Stomach smooth muscle (tissue), 2 donors: ENCODE measurements around the gene SLC13A2.
"Not testable (repeated sequence)": the region's sequence is repeated elsewhere in the genome, so short reads cannot be mapped to it uniquely, and the experiment has no call there.

Experiments
- H3K27ac ChIP-seq: one replicate; pipeline ENCODE4 v1.7.0; 2013; ENCODE audit warnings: mild to moderate bottlenecking, low read length, inconsistent platforms
- H3K27me3 ChIP-seq, 2 donors: one replicate each; pipeline ENCODE4 v1.7.0; 2013; ENCODE audit warnings: low read length in 2 of 2; ENCODE audit not compliant: insufficient read depth in 2 of 2, control insufficient read depth in 1 of 2
- H3K36me3 ChIP-seq, 2 donors: one replicate each; pipeline ENCODE4 v1.7.0; 2013; ENCODE audit warnings: low read length in 2 of 2; ENCODE audit not compliant: control insufficient read depth in 2 of 2, insufficient read depth in 2 of 2
- H3K4me1 ChIP-seq: one replicate; pipeline ENCODE4 v1.7.0; 2013; ENCODE audit warnings: low read length; ENCODE audit not compliant: control insufficient read depth, insufficient read depth
- H3K4me3 ChIP-seq, 2 donors: one replicate each; pipeline ENCODE4 v1.7.0; 2013; ENCODE audit warnings: low read length in 2 of 2
- H3K9ac ChIP-seq, 2 donors: one replicate each; pipeline ENCODE4 v1.7.0; 2013; ENCODE audit warnings: low read length in 2 of 2, mild to moderate bottlenecking in 1 of 2
- H3K9me3 ChIP-seq, 2 donors: one replicate each; pipeline ENCODE4 v1.7.0; 2013; ENCODE audit warnings: low read length in 2 of 2; ENCODE audit not compliant: control insufficient read depth in 2 of 2
- donor health status: healthy.
- donor health status: Pancreatic carcinoma.

SLC13A2 gene

GRCh38 chr17:28457890-28458289, 15.6 kb upstream of the SLC13A2 start:
- no peaks in the 10 kb centered on the region for H3K36me3 ChIP-seq
- no peaks in the 10 kb centered on the region for H3K4me1 ChIP-seq

DNA sequence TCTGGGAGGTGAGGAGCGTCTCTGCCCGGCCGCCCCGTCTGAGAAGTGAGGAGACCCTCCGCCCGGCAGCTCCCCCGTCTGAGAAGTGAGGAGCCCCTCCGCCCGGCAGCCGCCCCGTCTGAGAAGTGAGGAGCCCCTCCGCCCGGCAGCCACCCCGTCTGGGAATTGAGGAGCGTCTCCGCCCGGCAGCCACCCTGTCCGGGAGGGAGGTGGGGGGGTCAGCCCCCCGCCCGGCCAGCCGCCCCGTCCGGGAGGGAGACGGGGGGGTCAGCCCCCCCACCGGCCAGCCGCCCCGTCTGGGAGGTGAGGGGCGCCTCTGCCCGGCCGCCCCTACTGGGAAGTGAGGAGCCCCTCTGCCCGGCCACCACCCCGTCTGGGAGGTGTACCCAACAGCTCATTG, 14.6 kb upstream of the SLC13A2 start:
- H3K4me3 ChIP-seq, H3K27ac ChIP-seq, H3K4me1 ChIP-seq, H3K9ac ChIP-seq, H3K27me3 ChIP-seq, H3K36me3 ChIP-seq, H3K9me3 ChIP-seq: not testable (repeated sequence)

More at GRCh38 chr17:28457890-28458289, 15.6 kb upstream of the SLC13A2 start:
- Histone ChIP-seq H3K27me3 (no peaks in the 10 kb centered on the region), H3K27ac (no peak overlapping the region), H3K4me3 (no peak overlapping the region), H3K9ac (no peak overlapping the region), H3K9me3 (no peaks in the 10 kb centered on the region)

- Histone ChIP-seq H3K27me3 (peaks cover 8 to 10% of the 10 kb centered on the region in 2 donors), H3K4me3 (no peak overlapping the region), H3K4me1 (peaks cover under 1% of the 10 kb centered on the region), H3K36me3 (no peaks in the 10 kb centered on the region), H3K27ac (no peak overlapping the region), H3K9ac (no peak overlapping the region), H3K9me3 (no peaks in the 10 kb centered on the region)
Measured at GRCh38 chr17:28460901-28461300, 12.5 kb upstream of the SLC13A2 start.

- Histone ChIP-seq H3K4me3 (no peak overlapping the region), H3K27me3 (peaks cover 11 to 17% of the 10 kb centered on the region in 2 donors), H3K27ac (no peak overlapping the region), H3K4me1 (peaks cover 3% of the 10 kb centered on the region), H3K9ac (no peak overlapping the region), H3K36me3 (no peaks in the 10 kb centered on the region), H3K9me3 (no peaks in the 10 kb centered on the region)
Measured at GRCh38 chr17:28466001-28466400, 7.4 kb upstream of the SLC13A2 start.

DNA sequence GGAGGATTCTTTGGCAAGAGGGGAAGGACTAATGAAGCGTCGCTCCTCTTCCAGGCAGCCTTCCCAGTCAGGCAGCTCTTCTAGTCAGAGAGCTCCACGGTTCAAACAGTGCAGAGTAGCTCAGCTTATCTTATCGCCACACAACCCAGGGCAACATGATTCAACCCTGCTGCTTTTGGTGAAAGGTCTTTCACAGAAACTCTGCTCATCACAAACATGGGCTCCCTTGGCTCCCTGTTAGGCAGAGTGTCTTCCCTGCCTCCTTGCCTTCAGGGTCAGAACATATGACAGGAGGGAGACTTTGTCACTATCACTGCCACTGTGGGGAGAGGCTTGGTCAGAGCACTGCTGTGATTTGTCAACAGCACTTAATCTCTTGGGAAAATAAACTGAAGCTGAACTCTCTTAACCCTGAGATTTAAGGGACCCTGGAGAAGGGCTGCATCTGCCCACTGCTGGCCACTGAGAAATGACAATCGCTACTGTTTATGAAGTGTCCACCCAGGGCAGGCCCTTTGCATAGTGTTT, 6.9 kb upstream of the SLC13A2 start:
- H3K27ac ChIP-seq, result no peak overlapping the region
- H3K27me3 ChIP-seq, result peaks cover 11 to 17% of the 10 kb centered on the region in 2 donors
- no peak overlapping the region for H3K9ac ChIP-seq
- peaks cover 3% of the 10 kb centered on the region for H3K4me1 ChIP-seq
- H3K9me3 ChIP-seq, result no peaks in the 10 kb centered on the region
- no peaks in the 10 kb centered on the region for H3K36me3 ChIP-seq
- no peak overlapping the region for H3K4me3 ChIP-seq

- H3K27ac ChIP-seq, result no peak overlapping the region
- no peaks in the 10 kb centered on the region for H3K9me3 ChIP-seq
- peaks cover 11 to 20% of the 10 kb centered on the region in 2 donors for H3K27me3 ChIP-seq
- H3K4me1 ChIP-seq, result peaks cover 3% of the 10 kb centered on the region
- no peak overlapping the region for H3K4me3 ChIP-seq
- no peak overlapping the region for H3K9ac ChIP-seq
- no peaks in the 10 kb centered on the region for H3K36me3 ChIP-seq
Measured at GRCh38 chr17:28467456-28468025, 5.9 kb upstream of the SLC13A2 start.

DNA sequence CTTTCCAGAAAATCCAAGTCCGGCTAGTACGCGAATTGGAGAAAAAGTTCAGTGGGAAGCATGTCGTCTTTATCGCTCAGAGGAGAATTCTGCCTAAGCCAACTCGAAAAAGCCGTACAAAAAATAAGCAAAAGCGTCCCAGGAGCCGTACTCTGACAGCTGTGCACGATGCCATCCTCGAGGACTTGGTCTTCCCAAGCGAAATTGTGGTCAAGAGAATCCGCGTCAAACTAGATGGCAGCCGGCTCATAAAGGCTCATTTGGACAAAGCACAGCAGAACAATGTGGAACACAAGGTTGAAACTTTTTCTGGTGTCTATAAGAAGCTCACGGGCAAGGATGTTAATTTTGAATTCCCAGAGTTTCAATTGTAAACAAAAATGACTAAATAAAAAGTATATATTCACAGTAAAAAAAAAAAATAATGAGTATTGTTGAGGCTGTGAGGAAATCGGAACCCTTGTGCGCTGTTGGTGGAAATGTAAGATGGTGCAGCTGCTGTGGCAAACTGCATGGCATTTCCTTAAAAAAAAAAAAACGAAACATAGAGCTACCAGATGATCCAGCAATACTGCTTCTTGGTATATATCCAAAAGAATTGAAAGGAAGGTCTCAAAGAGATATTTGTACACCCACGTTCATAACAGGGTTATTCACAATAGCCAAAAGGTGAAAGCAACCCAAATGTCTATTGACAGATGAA, 5.3 kb upstream of the SLC13A2 start:
- not testable (repeated sequence) for H3K4me3 ChIP-seq, H3K9ac ChIP-seq, H3K4me1 ChIP-seq, H3K36me3 ChIP-seq, H3K27ac ChIP-seq, H3K9me3 ChIP-seq
- H3K27me3 ChIP-seq, result peaks cover 8 to 19% of the 10 kb centered on the region in 2 donors

- no peak overlapping the region for H3K4me3 ChIP-seq
- H3K36me3 ChIP-seq, result no peaks in the 10 kb centered on the region
- H3K9ac ChIP-seq, result no peak overlapping the region
- no peaks in the 10 kb centered on the region for H3K9me3 ChIP-seq
- no peak overlapping the region for H3K27ac ChIP-seq
- H3K27me3 ChIP-seq, result peaks cover 8 to 18% of the 10 kb centered on the region in 2 donors
- peaks cover 3% of the 10 kb centered on the region for H3K4me1 ChIP-seq
Measured at GRCh38 chr17:28468781-28469180, 4.7 kb upstream of the SLC13A2 start.

- Histone ChIP-seq H3K4me1 (peaks cover 3% of the 10 kb centered on the region), H3K27me3 (peaks cover 8 to 18% of the 10 kb centered on the region in 2 donors), H3K27ac (no peak overlapping the region), H3K9me3 (no peaks in the 10 kb centered on the region), H3K4me3 (no peak overlapping the region), H3K36me3 (no peaks in the 10 kb centered on the region), H3K9ac (no peak overlapping the region)
Measured at GRCh38 chr17:28469376-28469775, 4.1 kb upstream of the SLC13A2 start.

- H3K9me3 ChIP-seq, result no peaks in the 10 kb centered on the region
- no peak overlapping the region for H3K27ac ChIP-seq
- no peaks in the 10 kb centered on the region for H3K36me3 ChIP-seq
- no peak overlapping the region for H3K9ac ChIP-seq
- no peak overlapping the region for H3K4me3 ChIP-seq
- H3K27me3 ChIP-seq, result peaks cover 8 to 11% of the 10 kb centered on the region in 2 donors
- H3K4me1 ChIP-seq, result peaks cover 3% of the 10 kb centered on the region
Measured at GRCh38 chr17:28470266-28470913, 3.1 kb upstream of the SLC13A2 start.
